HG02884 (cell line): ENCODE measurements around the gene SKP2.
"Not testable (repeated sequence)": the region's sequence is repeated elsewhere in the genome, so short reads cannot be mapped to it uniquely, and the experiment has no call there.

ENCODE experiments used
- ATAC-seq: cut with Tn5 transposase; IDR thresholded peaks from one replicate; pipeline ENCODE4 v1.9.1; 2021; ENCODE audit warnings: mild to moderate bottlenecking, moderate library complexity; ENCODE audit not compliant: unreplicated experiment

SKP2 gene

GRCh38 chr5:36198281-36198680 lies 46.4 kb downstream of the SKP2 start:
- ATAC-seq: no peak

- not testable (repeated sequence) for ATAC-seq
Measured at GRCh38 chr5:36198783-36199182, 46.9 kb downstream of the SKP2 start.

- ATAC-seq: no peak
Measured at GRCh38 chr5:36199620-36200019, 47.7 kb downstream of the SKP2 start.

- no peak for ATAC-seq
Measured at GRCh38 chr5:36200513-36200912, 48.6 kb downstream of the SKP2 start.

- ATAC-seq: no peak
Measured at GRCh38 chr5:36202521-36202961, 50.6 kb downstream of the SKP2 start.

- ATAC-seq: no peak
Measured at GRCh38 chr5:36205329-36205728, 53.4 kb downstream of the SKP2 start.

- ATAC-seq: no peak
Measured at GRCh38 chr5:36206913-36207312, 55.0 kb downstream of the SKP2 start.

GRCh38 chr5:36208786-36209185 lies 56.9 kb downstream of the SKP2 start:
- ATAC-seq: no peak

- ATAC-seq: no peak
Measured at GRCh38 chr5:36209664-36210063, 57.8 kb downstream of the SKP2 start.

- ATAC-seq: no peak
Measured at GRCh38 chr5:36214436-36214835, 62.5 kb downstream of the SKP2 start.

GRCh38 chr5:36215910-36216309 lies 64.0 kb downstream of the SKP2 start:
- no peak for ATAC-seq

GRCh38 chr5:36217567-36217966 lies 65.7 kb downstream of the SKP2 start:
- no peak for ATAC-seq

- no peak for ATAC-seq
Measured at GRCh38 chr5:36217988-36218387, 66.1 kb downstream of the SKP2 start.

GRCh38 chr5:36222620-36223019 lies 70.7 kb downstream of the SKP2 start:
- ATAC-seq: no peak

GRCh38 chr5:36227046-36227445 lies 75.1 kb downstream of the SKP2 start:
- ATAC-seq: no peak

GRCh38 chr5:36228505-36228904 lies 76.6 kb downstream of the SKP2 start:
- ATAC-seq: no peak

GRCh38 chr5:36230151-36230790 lies 78.4 kb downstream of the SKP2 start:
- no peak for ATAC-seq

GRCh38 chr5:36232533-36232932 lies 80.6 kb downstream of the SKP2 start:
- no peak for ATAC-seq
